Activated effector memory CD4-positive, alpha-beta T cell treated with anti-CD3 and anti-CD28 coated beads, Interleukin-2, amount 50 U/mL, for 16 hours (primary cell): Measurements from ENCODE around the gene FURIN.
"Not testable (repeated sequence)": the region's sequence is repeated elsewhere in the genome, so short reads cannot be mapped to it uniquely, and the experiment has no call there.

Experiments
- DNase-seq: peaks from one replicate; pipeline ENCODE4 v3.0.0-alpha.2; 2020

The FURIN gene

GRCh38 chr15:90903733-90904536 lies 35.5 kb downstream of the FURIN start:
- DNase-seq, result no peak

- DNase-seq, result no peak
Measured at GRCh38 chr15:90904746-90905145, 36.4 kb downstream of the FURIN start.

DNA sequence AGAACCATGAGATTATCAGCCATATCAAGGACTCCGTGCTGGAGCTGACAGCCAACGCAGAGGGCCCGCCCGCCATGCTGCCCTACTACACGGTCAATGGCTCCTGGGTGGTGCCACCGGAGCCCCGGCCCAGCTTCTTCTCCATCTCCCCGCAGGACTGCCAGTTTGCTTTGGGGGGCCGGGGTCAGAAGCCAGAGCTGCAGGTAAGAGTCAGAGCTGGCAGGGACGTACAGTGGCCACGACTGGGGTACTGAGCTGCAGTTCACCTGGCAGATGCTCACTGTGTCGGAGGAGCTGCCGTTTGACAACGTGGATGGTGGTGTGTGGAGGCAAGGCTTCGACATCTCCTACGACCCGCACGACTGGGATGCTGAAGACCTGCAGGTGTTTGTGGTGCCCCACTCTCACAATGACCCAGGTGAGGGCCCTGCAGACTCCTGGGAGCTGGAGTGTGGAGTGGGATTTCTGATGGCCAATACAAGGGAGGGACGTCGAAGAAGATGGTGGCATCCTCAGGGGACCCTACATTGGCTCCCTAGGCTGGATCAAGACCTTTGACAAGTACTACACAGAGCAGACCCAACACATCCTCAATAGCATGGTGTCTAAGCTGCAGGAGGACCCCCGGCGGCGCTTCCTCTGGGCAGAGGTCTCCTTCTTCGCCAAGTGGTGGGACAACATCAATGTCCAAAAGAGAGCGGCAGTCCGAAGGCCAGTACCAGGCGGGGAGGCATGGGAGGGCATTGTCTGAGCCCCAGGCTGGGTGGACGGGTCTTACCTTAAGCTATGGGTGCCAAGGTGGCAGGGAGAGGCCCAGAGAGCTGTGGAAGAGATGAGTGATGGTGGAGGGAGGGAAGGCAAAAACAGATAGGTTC lies 37.2 kb downstream of the FURIN start:
- no peak for DNase-seq

- DNase-seq, result no peak
Measured at GRCh38 chr15:90906181-90906849, 37.9 kb downstream of the FURIN start.

GRCh38 chr15:90907051-90907660 lies 38.8 kb downstream of the FURIN start:
- DNase-seq, result no peak

GRCh38 chr15:90907838-90908507 lies 39.6 kb downstream of the FURIN start:
- DNase-seq, result no peak

- DNase-seq, result not testable (repeated sequence)
Measured at GRCh38 chr15:90909449-90909848, 41.1 kb downstream of the FURIN start.

GRCh38 chr15:90909976-90910375 lies 41.6 kb downstream of the FURIN start:
- no peak for DNase-seq

GRCh38 chr15:90910441-90911301 lies 42.3 kb downstream of the FURIN start:
- DNase-seq, result no peak

- DNase-seq, result no peak
Measured at GRCh38 chr15:90911302-90911623, 42.9 kb downstream of the FURIN start.

DNA sequence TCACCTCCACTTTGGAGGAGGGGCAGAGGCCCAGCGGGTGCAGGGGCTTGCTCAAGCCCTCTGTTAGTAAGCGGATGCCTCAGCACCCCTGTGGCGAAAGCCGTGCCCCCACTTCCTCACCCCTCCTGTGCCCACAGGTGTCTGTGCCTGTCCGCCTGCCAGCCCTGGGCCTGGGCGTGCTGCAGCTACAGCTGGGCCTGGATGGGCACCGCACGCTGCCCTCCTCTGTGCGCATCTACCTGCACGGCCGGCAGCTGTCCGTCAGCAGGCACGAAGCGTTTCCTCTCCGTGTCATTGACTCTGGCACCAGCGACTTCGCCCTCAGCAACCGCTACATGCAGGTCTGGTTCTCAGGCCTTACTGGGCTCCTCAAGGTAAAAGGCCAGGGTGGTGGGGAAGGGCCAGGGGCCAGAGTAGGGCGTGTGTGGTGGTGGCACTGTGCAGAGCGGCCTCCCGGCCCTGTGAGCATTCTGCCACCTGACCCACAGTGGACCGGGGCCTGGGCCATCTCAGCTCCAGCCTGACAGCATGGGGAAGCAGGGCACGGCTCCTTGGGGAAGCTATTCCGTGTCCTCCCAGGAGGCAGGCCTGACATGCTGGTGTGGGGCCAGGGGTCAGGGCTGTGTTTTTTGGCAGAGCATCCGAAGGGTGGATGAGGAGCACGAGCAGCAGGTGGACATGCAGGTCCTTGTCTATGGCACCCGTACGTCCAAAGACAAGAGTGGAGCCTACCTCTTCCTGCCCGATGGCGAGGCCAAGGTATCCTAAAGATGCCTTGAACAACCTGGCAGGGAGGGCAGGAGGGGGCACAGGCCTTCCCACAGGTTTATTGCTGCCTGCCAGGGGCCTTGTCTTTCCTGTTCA lies 43.8 kb downstream of the FURIN start:
- DNase-seq, result no peak

DNA sequence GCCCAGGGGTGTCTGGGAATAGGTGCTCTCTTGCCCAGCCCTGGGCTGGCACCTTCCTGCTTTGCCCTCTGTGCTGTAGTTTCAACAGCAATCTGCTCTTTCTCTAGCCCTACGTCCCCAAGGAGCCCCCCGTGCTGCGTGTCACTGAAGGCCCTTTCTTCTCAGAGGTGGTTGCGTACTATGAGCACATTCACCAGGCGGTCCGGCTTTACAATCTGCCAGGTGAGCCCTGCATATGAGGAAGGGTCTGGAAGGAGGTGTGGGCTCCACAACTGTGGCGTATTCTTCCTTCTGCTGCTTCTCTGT lies 44.3 kb downstream of the FURIN start:
- DNase-seq, result no peak

DNA sequence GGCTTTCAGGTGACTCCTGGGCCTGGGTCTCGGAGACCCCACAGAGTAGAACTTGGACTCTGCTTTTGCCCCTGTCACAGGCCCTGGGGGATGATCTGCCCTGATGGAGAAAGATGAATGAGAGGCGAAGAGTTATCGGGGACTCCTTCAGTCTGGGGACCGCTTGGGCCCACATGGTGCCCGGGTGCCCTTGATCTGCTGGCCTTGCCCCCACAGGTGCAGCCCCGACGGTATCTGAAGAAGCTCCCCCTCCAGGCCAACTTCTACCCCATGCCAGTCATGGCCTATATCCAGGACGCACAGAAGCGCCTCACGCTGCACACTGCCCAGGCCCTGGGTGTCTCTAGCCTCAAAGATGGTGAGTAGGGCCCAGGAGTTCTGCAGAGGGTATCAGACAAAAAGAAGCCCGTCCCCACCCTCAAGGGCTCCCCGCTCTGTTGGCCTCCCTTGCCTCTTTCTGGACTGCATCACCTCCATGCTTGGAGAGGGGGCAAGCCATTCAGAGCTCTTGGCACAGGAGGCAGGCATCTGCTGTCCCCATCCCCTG lies 45.1 kb downstream of the FURIN start:
- no peak for DNase-seq

DNA sequence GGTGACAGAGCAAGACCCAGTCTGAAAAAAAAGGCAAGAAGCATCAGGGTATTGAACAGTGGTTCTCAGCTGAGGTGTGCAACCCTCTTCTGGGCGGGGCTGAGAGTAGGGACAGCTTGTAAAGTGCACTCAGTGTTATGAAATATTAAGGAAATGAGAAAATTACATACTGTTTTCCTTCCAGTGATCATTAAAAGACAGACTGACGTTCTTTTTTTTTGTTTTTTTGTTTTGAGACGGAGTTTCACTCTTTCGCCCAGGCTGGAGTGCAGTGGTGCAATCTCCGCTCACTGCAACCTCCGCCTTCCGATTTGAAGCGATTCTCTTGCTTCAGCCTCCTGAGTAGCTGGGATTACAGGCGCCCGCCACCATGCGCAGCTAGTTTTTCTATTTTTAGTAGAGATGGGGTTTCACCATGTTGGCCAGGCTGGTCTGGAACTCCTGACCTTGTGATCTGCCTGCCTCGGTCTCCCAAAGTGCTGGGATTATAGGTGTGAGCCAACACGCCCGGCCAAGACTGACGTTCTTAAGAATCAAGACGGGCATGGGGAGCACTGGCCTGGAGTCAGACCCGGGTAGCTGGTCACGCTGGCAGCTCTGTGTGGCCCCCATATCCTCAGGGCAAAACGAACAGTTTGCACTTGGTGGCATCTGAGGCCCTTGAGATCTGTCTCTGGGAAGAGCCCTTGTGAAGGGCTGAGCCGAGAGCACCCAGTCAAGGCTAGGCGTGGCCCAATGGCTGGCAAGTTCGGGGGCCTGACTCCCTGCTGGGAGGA lies 46.1 kb downstream of the FURIN start:
- DNase-seq, result no peak

DNA sequence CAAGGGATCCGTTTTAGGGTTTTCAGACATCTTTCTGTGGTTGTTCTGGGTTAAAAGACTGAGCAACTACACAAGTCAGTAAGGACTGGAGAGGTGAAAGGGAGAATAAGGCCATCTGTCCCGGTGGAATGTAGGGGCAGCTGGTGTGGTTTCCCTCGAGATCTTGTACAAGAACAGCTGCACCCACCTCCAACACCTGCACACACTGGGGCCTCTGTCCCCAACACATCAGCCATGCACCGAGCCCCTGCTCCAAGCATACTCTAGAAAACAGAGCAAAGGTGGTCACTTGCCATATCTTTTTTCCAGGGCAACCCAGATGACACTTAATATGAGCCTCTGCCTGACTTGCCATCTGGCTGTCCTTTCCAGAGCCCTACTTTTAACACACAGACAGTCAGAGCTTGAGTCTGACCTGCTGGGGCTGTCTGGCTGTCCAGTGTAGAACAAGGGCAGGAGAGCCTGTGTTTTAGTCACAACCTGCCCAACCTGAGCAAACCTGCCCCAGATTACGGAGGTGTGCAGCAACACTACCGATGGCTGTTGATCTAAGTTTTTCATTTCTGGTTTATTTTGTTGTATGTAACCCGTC lies 46.9 kb downstream of the FURIN start:
- no peak for DNase-seq

GRCh38 chr15:90915808-90916440 lies 47.5 kb downstream of the FURIN start:
- no peak for DNase-seq

DNA sequence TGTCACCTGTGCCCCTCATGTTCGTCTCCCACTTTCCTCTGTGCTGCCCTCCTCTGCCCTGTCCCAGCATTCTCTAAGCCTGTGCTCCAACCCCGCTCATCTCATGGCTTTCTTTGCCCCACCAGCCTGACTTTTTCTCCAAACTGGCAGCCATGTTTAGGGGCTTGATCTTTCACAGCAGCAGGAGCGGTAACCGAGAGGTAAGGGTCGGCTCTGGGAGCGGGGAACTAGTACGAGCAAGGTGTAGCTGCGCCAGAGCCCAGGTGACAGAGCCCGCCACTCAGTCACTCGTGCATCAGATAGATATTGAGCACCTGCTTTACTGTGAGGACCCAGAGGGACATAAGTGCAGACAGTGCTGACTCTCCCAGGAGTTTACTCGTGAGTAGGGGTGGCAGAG lies 48.1 kb downstream of the FURIN start:
- no peak for DNase-seq

DNA sequence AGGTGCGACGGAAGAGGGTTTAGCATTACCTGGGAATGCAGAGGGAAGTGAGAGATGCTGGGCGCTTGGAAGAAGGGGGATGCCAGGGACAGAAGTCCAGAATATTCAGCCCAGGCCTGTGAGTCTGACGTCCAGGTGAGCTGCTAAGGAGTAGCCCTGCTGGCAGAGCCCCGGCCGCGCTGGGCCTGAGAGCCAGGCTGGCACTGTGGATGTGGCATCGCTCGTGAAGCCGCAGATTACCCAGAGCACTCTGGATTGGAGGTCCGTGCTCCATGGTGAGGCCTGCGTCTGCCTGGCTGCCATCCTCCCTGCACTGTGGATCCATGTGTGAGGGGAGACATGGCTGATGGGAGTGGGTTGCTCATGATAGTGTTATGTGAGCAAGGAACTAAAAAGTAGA lies 49.2 kb downstream of the FURIN start:
- DNase-seq, result no peak
